ENCODE measurements around the gene KDM5B. TPM values are rescaled to one million over a fixed set of nuclear protein-coding genes. Genes with fewer than 3 reads are reported as not detected.

KDM5B gene
- total RNA-seq, 6 experiments from 2014 or later, result 12.0 to 22.6 (median 16.1) TPM

- no peaks in the 10 kb centered on the region for H3K27me3 ChIP-seq
- H3K36me3 ChIP-seq, result no peaks in the 10 kb centered on the region
- H3K4me3 ChIP-seq, result no peak overlapping the region
- TF ChIP-seq POLR2A (IDR thresholded peaks at IDR 0.05) (no peak), CTCF (IDR thresholded peaks at IDR 0.05) (no peak)
- no peak for DNase-seq
- no peaks in the 10 kb centered on the region for H3K9me3 ChIP-seq
- no peak for ATAC-seq
- H3K27ac ChIP-seq, result no peak overlapping the region
- 55% methylated on average over 2 of the region's 2 CpGs for WGBS (ENCODE audit: insufficient coverage, low coverage, low lambda C conversion rate, missing lambda C conversion rate)
- intact Hi-C loops (cut with DNase I), result no loop called here
- no peaks in the 10 kb centered on the region for H3K4me1 ChIP-seq
These were observed 13.2 kb upstream of the KDM5B start for GRCh38 chr1:202821467-202821866.

GRCh38 chr1:202818819-202819218 is 10.6 kb upstream of the KDM5B start:
- 33% methylated on average over 1 of the region's 1 CpG for WGBS (ENCODE audit: insufficient coverage, low coverage, low lambda C conversion rate, missing lambda C conversion rate)

GRCh38 chr1:202815120-202815519 is 6.9 kb upstream of the KDM5B start:
- H3K4me3 ChIP-seq, result no peak overlapping the region
- DNase-seq (no peak), ATAC-seq (no peak)
- no peaks in the 10 kb centered on the region for H3K9me3 ChIP-seq
- H3K27ac ChIP-seq, result no peak overlapping the region
- 85% methylated on average over 10 of the region's 10 CpGs for WGBS (ENCODE audit: insufficient coverage, low coverage, low lambda C conversion rate, missing lambda C conversion rate)
- H3K36me3 ChIP-seq, result no peaks in the 10 kb centered on the region
- intact Hi-C loops (cut with DNase I), result no loop called here
- no peaks in the 10 kb centered on the region for H3K27me3 ChIP-seq
- peaks cover 0 to 6% (median 1%) of the 10 kb centered on the region in 4 donors for H3K4me1 ChIP-seq
- TF ChIP-seq CTCF (IDR thresholded peaks at IDR 0.05), result no peak
- TF ChIP-seq POLR2A (IDR thresholded peaks at IDR 0.05), result no peak

More at GRCh38 chr1:202818819-202819218, 10.6 kb upstream of the KDM5B start:
- Histone ChIP-seq H3K4me3 (no peak overlapping the region), H3K27me3 (no peaks in the 10 kb centered on the region), H3K36me3 (no peaks in the 10 kb centered on the region), H3K9me3 (no peaks in the 10 kb centered on the region), H3K27ac (no peak overlapping the region), H3K4me1 (no peaks in the 10 kb centered on the region)
- no peak for TF ChIP-seq CTCF (IDR thresholded peaks at IDR 0.05)
- intact Hi-C loops (cut with DNase I), result no loop called here
- no peak for ATAC-seq
- DNase-seq, result no peak

GRCh38 chr1:202812176-202813026 is 4.2 kb upstream of the KDM5B start:
- ATAC-seq, result no peak
- 29% methylated on average over 1 of the region's 9 CpGs for WGBS (ENCODE audit: insufficient coverage, low coverage, low lambda C conversion rate, missing lambda C conversion rate)
- H3K36me3 ChIP-seq, result no peaks in the 10 kb centered on the region
- DNase-seq, result no peak
- no peaks in the 10 kb centered on the region for H3K27me3 ChIP-seq
- intact Hi-C loops (cut with DNase I), result no loop called here
- no peaks in the 10 kb centered on the region for H3K9me3 ChIP-seq
- no peak overlapping the region for H3K27ac ChIP-seq
- no peak for TF ChIP-seq CTCF (IDR thresholded peaks at IDR 0.05)
- no peak for TF ChIP-seq POLR2A (IDR thresholded peaks at IDR 0.05)
- peaks cover 0 to 9% (median 3%) of the 10 kb centered on the region in 4 donors for H3K4me1 ChIP-seq
- no peak overlapping the region for H3K4me3 ChIP-seq
